IPS-20b (cell line): ENCODE measurements around the gene GDPD3.

Source experiments
- H3K27ac ChIP-seq: one replicate; pipeline ENCODE4 v1.5.1; 2013; ENCODE audit warnings: low read length
- H3K27me3 ChIP-seq: 2 replicates; pipeline ENCODE4 v1.6.1; 2013; ENCODE audit warnings: mild to moderate bottlenecking, low read length, inconsistent platforms; ENCODE audit not compliant: insufficient read depth
- H3K36me3 ChIP-seq: 2 replicates; pipeline ENCODE4 v1.6.1; 2013; ENCODE audit warnings: low read depth, mild to moderate bottlenecking, inconsistent platforms, low read length, moderate library complexity; ENCODE audit not compliant: insufficient read depth
- H3K4me1 ChIP-seq: 2 replicates; pipeline ENCODE4 v1.6.1; 2013; ENCODE audit warnings: mild to moderate bottlenecking, control low read depth, inconsistent platforms, low read length, moderate library complexity; ENCODE audit not compliant: insufficient read depth
- H3K4me3 ChIP-seq: 2 replicates; pipeline ENCODE4 v1.5.1; 2013; ENCODE audit warnings: mild to moderate bottlenecking, low read length, inconsistent platforms
- H3K9ac ChIP-seq: 2 replicates; pipeline ENCODE4 v1.6.1; 2013; ENCODE audit warnings: low read depth, mild to moderate bottlenecking, inconsistent platforms, low read length, moderate library complexity
- H3K9me3 ChIP-seq: 2 replicates; pipeline ENCODE4 v1.6.1; 2013; ENCODE audit warnings: mild to moderate bottlenecking, low read depth, low read length, inconsistent platforms; ENCODE audit not compliant: insufficient read depth

Gene GDPD3

DNA sequence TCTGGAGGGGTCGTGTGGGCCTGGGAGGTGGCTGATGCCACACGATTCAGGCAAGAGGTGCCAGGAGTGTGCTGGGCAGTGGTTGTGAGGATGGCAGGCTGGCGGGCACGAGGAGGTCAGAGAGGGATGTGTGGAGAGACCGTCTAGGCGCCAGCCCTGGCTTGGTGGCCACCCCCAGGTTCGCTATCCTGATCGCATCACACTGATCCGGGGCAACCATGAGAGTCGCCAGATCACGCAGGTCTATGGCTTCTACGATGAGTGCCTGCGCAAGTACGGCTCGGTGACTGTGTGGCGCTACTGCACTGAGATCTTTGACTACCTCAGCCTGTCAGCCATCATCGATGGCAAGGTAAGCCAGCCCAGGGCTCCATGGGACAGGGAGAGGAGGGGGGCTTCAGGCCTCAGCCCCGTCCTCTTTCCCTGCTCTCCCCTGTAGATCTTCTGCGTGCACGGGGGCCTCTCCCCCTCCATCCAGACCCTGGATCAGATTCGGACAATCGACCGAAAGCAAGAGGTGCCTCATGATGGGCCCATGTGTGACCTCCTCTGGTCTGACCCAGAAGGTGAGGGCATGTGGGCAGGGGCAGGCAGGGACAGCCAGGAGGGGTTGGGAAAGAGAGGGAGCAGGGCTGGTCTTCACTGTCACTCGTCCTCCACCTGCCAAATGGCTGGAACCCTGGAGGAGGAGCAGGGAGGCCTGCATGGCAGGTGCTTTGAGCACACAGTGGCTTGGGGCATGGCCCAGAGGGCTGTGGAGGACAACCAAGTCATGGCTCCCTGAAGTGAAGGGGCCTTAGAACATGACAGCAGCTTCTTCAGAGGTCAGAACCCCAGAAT, 29.9 kb downstream of the GDPD3 start:
- no peak overlapping the region for H3K9ac ChIP-seq
- H3K27me3 ChIP-seq, result no peaks in the 10 kb centered on the region
- no peak overlapping the region for H3K27ac ChIP-seq
- H3K4me3 ChIP-seq, result no peak overlapping the region
- H3K9me3 ChIP-seq, result no peaks in the 10 kb centered on the region
- no peaks in the 10 kb centered on the region for H3K4me1 ChIP-seq
- H3K36me3 ChIP-seq, result peaks cover 69% of the 10 kb centered on the region

DNA sequence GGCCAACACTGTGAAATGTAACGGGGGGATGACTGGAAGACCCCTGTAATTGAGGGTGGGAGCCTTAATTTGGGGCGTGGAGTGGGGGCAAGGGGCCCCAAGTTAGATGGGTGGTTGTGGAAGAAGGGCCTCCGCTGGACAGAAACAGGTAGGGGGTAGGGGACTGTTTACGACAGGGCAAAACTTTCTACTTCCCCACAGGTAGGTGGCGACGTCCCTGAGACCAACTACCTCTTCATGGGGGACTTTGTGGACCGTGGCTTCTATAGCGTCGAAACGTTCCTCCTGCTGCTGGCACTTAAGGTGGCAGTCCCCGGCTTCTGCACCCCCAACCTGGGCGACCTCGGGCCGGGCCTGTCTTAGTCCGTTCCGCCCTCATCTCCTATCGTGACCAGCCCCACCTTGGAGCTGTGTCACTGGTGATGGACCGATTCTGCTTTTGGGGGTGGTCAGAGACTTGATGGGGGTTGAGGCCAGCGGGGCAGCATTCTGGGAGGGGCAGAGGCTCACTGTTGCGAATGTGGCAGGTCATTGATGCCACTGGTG, 30.7 kb downstream of the GDPD3 start:
- Histone ChIP-seq H3K36me3 (peaks cover 77% of the 10 kb centered on the region), H3K27me3 (no peaks in the 10 kb centered on the region), H3K27ac (no peak overlapping the region), H3K4me1 (no peaks in the 10 kb centered on the region), H3K9ac (no peak overlapping the region), H3K4me3 (no peak overlapping the region), H3K9me3 (no peaks in the 10 kb centered on the region)

DNA sequence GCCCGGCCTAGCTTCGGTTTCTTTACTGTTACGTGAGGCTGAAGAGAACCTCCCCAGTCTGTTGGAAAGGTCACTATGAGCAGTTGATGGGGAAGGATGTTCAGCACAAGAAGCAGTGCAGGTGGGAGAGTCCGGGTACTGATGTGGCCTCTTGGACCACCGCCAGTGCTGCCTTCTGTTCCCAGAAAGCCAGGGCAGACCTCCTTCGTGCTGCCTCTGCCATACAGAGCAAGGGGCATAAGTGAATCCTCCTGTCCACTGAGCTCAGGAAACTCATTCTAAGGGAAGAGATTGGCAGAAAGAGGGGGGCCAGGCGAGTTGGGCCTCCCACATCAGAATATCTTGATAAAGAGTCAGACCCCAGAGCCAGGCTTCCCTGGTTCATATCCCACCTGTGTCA, 33.9 kb downstream of the GDPD3 start:
- no peak overlapping the region for H3K9ac ChIP-seq
- no peak overlapping the region for H3K4me3 ChIP-seq
- H3K36me3 ChIP-seq, result peaks cover 71% of the 10 kb centered on the region
- no peak overlapping the region for H3K27ac ChIP-seq
- no peaks in the 10 kb centered on the region for H3K27me3 ChIP-seq
- peaks cover 4% of the 10 kb centered on the region; the same call in 1 of the 2 replicates for H3K4me1 ChIP-seq
- no peaks in the 10 kb centered on the region for H3K9me3 ChIP-seq

DNA sequence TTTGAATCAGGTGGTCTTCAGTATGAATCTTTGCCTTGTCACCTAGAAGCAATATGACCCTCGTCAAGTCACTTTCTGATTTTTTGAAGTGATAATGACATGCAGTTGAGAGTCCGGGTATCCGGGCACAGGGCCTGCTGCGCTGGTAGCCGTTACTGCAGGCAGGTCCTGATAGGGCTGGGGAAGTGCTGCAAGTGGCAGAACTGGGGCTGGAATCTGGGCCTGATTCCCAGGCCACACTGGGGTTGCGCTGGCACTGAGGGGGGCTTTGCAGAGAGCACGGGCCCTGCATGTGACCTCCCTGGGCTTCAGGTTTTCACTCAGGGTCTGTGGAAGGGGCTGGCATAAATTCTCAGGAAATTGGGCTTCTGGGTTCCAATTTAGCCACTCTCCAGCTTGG, 34.6 kb downstream of the GDPD3 start:
- Histone ChIP-seq H3K36me3 (peaks cover 64% of the 10 kb centered on the region), H3K27me3 (no peaks in the 10 kb centered on the region), H3K27ac (no peak overlapping the region), H3K9me3 (no peaks in the 10 kb centered on the region), H3K4me1 (peaks cover 4% of the 10 kb centered on the region; the same call in 1 of the 2 replicates), H3K4me3 (no peak overlapping the region), H3K9ac (no peak overlapping the region)

DNA sequence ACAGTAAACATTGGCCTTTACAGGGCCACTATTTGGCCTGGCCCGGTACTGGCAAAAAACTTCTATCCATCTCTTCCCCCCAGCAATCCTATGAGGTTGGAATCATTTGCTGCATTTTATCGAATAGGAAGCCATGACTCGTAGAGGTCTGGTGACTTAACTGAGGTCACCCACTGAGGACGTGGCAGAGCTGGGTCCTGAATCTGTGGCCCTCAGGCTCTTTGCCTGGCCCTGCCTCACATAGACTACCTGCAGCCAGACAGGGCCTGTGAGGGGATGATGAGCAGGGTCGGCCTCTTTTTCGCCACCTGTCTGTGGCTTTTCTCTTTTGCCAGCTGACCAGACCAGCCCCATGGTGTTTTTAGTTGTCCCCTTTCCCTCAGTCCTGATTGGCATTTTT, 35.7 kb downstream of the GDPD3 start:
- Histone ChIP-seq H3K9me3 (no peaks in the 10 kb centered on the region), H3K4me1 (peaks cover 4% of the 10 kb centered on the region; the same call in 1 of the 2 replicates), H3K27ac (no peak overlapping the region), H3K27me3 (no peaks in the 10 kb centered on the region), H3K4me3 (no peak overlapping the region; the same call in 1 of the 2 replicates), H3K9ac (no peak overlapping the region), H3K36me3 (peaks cover 53% of the 10 kb centered on the region)

DNA sequence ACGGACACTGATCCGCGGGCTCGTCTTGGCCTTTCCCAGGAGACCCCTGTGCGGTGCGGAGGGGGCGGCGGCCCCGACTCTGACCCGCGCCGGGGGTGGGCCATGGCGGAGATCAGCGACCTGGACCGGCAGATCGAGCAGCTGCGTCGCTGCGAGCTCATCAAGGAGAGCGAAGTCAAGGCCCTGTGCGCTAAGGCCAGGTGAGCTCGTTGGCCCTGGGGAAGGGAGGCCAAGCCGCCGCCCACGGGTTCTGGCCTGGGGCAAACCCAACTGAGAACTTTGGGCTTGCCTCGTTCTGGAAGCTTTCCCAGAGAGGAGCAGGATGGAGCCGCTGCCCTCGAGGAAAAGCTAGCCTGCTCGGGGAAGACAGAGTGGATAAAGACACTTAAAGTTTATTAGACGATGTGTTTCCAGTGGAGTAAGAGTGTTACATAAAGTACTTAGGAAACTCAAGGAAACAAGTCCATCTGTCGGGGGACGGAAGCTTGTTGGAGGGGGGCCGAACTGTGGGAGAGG, 37.0 kb downstream of the GDPD3 start:
- Histone ChIP-seq H3K36me3 (peaks cover 53% of the 10 kb centered on the region), H3K4me1 (peaks cover 4% of the 10 kb centered on the region; the same call in 1 of the 2 replicates), H3K27me3 (no peaks in the 10 kb centered on the region), H3K9ac (peak overlapping the region; percentile 89), H3K9me3 (no peaks in the 10 kb centered on the region), H3K4me3 (peak overlapping the region; percentile 93), H3K27ac (no peak overlapping the region)

DNA sequence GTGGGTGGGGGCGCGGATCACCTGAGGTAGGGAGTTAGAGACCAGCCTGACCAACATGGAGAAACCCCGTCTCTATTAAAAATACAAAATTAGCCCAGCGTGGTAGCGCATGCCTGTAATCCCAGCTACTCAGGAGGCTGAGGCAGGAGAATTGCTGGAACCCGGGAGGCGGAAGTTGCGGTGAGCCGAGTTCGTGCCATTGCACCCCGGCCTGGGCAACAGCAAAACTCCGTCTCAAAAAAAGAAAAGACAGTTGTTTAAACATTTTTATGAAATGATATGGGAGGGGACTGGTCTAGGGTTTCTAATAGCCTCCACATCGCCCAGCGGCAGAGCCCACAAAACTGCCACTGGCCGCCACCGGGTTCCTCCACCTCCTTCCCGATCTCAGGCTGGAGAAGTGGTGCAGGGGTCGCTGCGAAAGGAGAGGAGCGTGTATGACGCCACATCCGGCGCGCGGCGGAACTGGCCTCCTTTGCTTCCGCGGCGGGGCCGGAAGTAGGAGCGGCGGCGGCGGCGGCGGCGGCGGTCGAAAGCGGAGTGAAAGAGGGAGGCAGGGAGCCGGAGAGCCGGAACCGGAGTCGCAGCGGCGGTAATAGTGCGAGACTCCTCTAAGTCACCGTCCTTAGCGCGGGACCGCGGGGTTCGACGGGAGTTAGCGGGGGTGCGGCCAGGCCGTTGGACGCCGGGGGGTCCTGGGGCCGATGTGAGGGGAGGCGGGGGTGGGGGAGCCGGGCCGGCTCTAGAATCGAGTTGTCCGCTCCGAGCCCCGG, 37.6 kb downstream of the GDPD3 start, which contains the start of gene PPP4C:
TSS of gene PPP4C (plus strand) at position 492 of the 773 bp plus-strand sequence. CDS start 384 bp downstream, outside the sequence.
- Histone ChIP-seq H3K9ac (peak within 1 kb of the TSS; percentile 89), H3K4me1 (peaks cover 4% of the 10 kb centered on the region; the same call in 1 of the 2 replicates), H3K27ac (peak within 1 kb of the TSS; percentile 58), H3K9me3 (no peaks in the 10 kb centered on the region), H3K27me3 (no peaks in the 10 kb centered on the region), H3K4me3 (peak within 1 kb of the TSS; percentile 93), H3K36me3 (peaks cover 53% of the 10 kb centered on the region)

DNA sequence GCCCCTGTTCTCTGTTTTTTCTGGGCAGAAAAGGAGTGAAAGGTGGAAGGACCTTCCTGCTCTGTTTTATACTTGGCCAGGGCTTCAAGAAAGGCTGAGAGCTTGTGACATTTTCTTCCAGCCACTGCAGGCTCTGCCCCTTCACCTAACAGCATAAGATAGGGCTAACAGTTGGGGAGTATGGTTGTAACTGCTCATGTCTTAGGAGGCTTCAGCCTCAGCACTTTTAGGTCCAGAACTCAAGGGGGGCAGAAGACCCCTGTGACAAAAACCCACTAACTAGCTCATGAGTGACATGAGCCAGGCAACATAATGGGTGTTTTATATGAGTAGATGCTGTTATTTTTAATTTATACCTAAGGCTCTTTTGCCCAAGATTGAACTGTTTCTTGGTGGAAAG, 42.8 kb downstream of the GDPD3 start:
- Histone ChIP-seq H3K4me3 (no peak overlapping the region), H3K9ac (no peak overlapping the region), H3K27ac (no peak overlapping the region), H3K36me3 (peaks cover 58% of the 10 kb centered on the region), H3K27me3 (no peaks in the 10 kb centered on the region), H3K4me1 (peaks cover 6% of the 10 kb centered on the region; the same call in 1 of the 2 replicates), H3K9me3 (no peaks in the 10 kb centered on the region)

DNA sequence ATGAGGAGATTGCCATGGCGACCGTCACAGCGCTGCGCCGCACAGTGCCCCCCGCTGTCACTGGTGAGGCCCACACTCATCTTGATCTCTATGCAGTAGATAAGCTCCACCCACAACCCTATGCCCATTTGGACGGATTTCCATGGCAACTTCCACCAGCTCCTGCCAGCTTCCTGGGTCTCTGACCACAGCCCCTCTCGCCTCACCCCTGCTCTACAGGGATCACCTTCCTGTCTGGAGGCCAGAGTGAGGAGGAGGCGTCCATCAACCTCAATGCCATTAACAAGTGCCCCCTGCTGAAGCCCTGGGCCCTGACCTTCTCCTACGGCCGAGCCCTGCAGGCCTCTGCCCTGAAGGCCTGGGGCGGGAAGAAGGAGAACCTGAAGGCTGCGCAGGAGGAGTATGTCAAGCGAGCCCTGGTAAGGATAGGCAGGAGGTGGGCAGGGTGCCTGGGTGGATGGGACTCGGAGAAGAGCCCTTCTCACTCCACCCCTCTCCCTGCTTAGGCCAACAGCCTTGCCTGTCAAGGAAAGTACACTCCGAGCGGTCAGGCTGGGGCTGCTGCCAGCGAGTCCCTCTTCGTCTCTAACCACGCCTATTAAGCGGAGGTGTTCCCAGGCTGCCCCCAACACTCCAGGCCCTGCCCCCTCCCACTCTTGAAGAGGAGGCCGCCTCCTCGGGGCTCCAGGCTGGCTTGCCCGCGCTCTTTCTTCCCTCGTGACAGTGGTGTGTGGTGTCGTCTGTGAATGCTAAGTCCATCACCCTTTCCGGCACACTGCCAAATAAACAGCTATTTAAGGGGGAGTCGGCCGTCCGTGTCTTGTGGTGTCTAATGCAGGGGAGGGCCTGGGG, 43.5 kb downstream of the GDPD3 start:
- H3K4me3 ChIP-seq, result no peak overlapping the region
- H3K9ac ChIP-seq, result no peak overlapping the region
- H3K4me1 ChIP-seq, result peaks cover 6% of the 10 kb centered on the region; the same call in 1 of the 2 replicates
- H3K27ac ChIP-seq, result no peak overlapping the region
- H3K36me3 ChIP-seq, result peaks cover 58% of the 10 kb centered on the region
- H3K27me3 ChIP-seq, result no peaks in the 10 kb centered on the region
- H3K9me3 ChIP-seq, result no peaks in the 10 kb centered on the region

DNA sequence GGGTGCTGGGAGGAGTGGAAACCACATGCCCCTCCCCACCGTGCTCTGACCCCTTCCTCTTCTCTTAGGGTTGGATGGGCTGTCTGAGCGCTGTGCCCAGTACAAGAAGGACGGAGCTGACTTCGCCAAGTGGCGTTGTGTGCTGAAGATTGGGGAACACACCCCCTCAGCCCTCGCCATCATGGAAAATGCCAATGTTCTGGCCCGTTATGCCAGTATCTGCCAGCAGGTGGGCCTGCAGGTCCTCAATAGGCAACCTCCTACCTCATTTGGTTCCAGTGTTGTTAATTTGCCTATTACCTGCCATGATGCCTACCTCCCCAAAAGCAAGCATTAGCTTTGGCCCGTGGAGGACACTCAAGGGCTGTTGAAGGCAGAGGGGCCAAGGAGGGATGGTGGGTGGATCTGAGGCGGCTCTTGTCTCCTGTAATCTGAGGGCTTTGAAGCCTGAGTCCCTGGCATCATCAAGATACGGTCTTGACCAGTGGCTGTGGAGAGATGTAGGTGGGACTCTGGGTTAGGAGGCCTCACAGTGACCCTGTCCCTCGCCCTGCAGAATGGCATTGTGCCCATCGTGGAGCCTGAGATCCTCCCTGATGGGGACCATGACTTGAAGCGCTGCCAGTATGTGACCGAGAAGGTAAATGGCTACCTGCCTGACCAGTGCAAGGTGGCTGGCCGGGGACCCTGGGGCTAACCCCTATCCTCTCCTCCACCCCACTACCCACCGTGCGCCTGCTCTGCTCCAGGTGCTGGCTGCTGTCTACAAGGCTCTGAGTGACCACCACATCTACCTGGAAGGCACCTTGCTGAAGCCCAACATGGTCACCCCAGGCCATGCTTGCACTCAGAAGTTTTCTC, 44.4 kb downstream of the GDPD3 start:
- no peak overlapping the region for H3K4me3 ChIP-seq
- peaks cover 6% of the 10 kb centered on the region; the same call in 1 of the 2 replicates for H3K4me1 ChIP-seq
- no peaks in the 10 kb centered on the region for H3K9me3 ChIP-seq
- no peak overlapping the region for H3K27ac ChIP-seq
- H3K9ac ChIP-seq, result no peak overlapping the region
- H3K36me3 ChIP-seq, result peaks cover 58% of the 10 kb centered on the region
- no peaks in the 10 kb centered on the region for H3K27me3 ChIP-seq
